ENCODE measurements around the gene PPP6R2.

Gene PPP6R2

DNA sequence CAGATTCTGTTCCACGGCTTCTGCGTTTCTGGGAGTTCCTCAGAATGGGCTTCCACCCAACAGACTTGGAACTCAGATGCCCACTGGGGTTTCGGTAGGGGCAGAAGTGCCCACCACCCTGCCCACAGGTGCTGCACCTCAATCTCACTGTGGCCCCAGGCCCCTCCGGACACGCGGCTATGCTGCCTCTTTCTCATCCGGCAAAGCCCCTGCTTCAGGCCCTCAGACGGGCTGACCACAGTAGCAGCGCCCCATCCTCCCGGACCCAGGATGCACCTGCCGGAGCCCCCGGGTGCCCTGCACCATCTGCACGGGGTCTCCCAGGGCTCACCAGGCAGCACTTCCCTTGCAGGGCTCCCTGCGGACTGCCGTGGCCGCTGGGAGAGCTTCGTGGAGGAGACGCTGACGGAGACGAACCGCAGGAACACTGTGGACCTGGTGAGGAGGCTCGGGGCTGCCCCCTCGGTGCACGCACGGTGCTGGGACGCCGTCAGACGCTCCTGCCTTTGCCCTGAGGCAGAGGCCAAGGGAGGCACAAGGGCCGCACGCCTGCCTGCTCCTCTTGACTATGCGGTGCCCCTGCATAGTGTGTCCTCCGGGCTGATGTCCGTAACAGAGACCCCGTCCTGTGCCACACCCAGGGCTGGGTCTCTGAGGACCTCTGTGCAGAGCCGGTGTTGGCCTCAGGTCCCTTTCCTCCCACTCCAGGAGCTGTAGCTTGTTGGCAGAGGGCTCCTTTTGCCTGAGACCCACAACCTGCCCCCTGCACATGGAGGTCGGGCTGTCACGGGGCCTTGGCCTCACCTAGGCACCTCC lies 93.1 kb downstream of the PPP6R2 start:
- no peak for DNase-seq (ENCODE audit: insufficient read length, low spot score)
- TF ChIP-seq SPI1 (IDR thresholded peaks at IDR 0.05; ENCODE audit: low read depth, low read length): no peak
- no peak for TF ChIP-seq POLR2A (IDR thresholded peaks at IDR 0.05; ENCODE audit: low read depth, low read length)
- no peak for TF ChIP-seq POLR2AphosphoS5 (IDR thresholded peaks at IDR 0.05; ENCODE audit: low read depth, low read length)
- no peak for TF ChIP-seq POU2F2 (IDR thresholded peaks at IDR 0.05; ENCODE audit: low read depth, low read length)
- no peak for TF ChIP-seq PAX5 (IDR thresholded peaks at IDR 0.05; ENCODE audit: insufficient read depth, low read length, severe bottlenecking)
- TF ChIP-seq TAF1 (IDR thresholded peaks at IDR 0.05; ENCODE audit: low read depth, low read length): no peak
- no peak for FAIRE-seq

DNA sequence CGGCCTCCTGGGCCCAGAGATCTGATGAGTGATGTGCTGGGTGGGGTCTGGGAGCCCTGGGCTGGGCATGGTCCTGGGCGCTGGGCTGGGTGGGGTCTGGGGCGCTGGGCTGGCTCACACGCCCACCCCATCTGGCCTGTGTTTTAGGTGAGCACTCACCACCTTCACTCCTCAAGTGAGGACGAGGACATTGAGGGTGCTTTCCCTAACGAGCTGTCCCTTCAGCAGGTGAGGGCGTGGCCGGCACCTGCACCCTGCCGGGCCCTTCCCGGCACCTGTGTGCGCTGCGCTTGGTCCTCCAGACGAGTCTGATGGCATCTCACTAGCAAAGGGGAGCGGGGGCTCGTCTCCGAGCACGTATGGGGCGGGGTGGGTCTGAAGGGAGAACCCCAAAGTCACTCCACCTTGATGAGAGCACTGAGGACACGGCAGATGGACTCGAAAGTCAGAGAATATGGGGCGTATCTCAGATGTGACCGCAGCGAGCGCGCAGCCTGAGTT lies 93.8 kb downstream of the PPP6R2 start:
- TF ChIP-seq POU2F2 (IDR thresholded peaks at IDR 0.05; ENCODE audit: low read depth, low read length) (no peak), TAF1 (IDR thresholded peaks at IDR 0.05; ENCODE audit: low read depth, low read length) (no peak), POLR2AphosphoS5 (IDR thresholded peaks at IDR 0.05; ENCODE audit: low read depth, low read length) (no peak), PAX5 (IDR thresholded peaks at IDR 0.05; ENCODE audit: insufficient read depth, low read length, severe bottlenecking) (no peak), SPI1 (IDR thresholded peaks at IDR 0.05; ENCODE audit: low read depth, low read length) (no peak), POLR2A (IDR thresholded peaks at IDR 0.05; ENCODE audit: low read depth, low read length) (no peak)
- FAIRE-seq (no peak), DNase-seq (ENCODE audit: insufficient read length, low spot score) (no peak)

DNA sequence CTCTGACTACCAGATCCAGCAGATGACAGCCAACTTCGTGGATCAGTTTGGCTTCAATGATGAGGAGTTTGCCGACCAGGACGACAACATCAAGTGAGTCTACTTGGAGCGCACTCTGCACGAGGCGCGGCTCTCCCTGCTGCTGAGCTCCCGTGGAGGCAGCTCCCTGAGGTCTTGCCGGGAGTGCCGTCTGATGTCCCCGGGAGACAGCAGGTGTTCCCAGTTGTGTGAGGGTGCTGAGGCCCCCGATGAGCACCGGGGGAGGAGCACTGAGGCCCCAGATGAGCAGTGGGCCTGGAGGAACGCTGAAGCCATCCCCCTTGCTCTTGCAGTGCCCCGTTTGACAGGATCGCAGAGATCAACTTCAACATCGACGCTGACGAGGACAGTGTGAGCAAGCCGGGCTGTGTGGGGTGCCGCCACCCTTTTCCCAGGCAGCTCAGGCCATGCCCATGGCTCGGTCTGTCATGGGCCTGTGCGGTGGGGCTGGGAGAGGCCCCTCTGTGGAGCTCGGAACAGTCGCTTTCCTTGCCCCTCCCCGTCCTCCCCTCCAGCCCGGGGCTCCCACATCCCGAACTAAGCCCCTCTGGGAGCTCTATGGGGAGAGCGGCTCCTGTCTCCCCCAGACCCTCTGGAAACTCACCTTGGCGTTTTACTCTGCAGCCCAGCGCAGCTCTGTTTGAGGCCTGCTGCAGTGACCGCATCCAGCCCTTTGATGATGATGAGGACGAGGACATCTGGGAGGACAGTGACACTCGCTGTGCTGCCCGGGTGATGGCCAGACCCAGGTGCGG lies 94.6 kb downstream of the PPP6R2 start:
- TF ChIP-seq SPI1 (IDR thresholded peaks at IDR 0.05; ENCODE audit: low read depth, low read length) (no peak), PAX5 (IDR thresholded peaks at IDR 0.05; ENCODE audit: insufficient read depth, low read length, severe bottlenecking) (no peak), POLR2A (IDR thresholded peaks at IDR 0.05; ENCODE audit: low read depth, low read length) (no peak), POLR2AphosphoS5 (IDR thresholded peaks at IDR 0.05; ENCODE audit: low read depth, low read length) (no peak), POU2F2 (IDR thresholded peaks at IDR 0.05; ENCODE audit: low read depth, low read length) (no peak), TAF1 (IDR thresholded peaks at IDR 0.05; ENCODE audit: low read depth, low read length) (no peak)
- FAIRE-seq: no peak
- DNase-seq (ENCODE audit: insufficient read length, low spot score): no peak

DNA sequence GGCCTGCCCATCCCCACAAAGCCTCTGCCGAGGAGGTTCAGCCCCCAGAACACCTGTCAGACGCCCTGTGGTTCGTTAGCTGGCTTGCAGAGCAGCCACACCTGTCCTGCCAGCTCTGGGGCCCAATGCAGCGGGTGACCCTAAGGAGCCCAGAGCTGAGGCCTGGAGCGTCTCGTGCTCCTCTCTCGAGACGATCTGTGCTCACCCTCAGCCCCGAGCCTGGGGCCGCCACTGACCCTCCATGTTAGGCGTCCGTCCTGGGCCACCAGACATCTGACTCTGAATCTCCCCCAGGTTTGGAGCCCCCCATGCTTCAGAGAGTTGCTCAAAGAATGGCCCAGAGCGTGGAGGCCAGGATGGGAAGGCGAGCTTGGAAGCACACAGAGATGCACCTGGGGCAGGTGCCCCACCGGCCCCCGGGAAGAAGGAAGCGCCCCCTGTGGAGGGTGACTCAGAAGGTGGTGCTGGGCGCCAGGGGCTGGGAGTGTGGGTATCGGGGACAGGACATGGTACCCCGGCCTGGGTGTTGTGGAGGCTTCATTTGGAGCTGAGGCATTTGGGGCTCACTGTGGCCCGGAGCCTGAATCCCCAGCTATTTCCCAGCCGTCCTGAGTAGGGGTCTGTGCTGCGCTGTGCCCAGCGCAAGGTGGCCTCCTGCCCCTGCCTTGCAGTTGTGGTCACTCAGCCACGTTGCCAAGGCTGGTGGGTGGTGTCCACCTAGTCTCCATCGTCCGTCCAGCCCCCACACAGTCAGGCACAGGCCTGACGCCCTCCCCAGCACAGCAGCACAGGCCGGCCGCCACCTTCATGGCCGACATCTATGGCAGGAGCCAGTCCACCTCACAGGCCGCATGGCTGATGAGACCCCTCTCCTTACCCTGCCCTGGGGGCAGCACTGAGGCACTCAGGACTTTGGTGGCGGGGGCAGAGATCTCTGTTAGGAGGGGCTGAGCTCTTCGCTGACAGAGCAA lies 95.5 kb downstream of the PPP6R2 start:
- DNase-seq (ENCODE audit: insufficient read length, low spot score) (no peak), FAIRE-seq (no peak)
- TF ChIP-seq POLR2AphosphoS5 (IDR thresholded peaks at IDR 0.05; ENCODE audit: low read depth, low read length) (no peak), POLR2A (IDR thresholded peaks at IDR 0.05; ENCODE audit: low read depth, low read length) (no peak), POU2F2 (IDR thresholded peaks at IDR 0.05; ENCODE audit: low read depth, low read length) (no peak), SPI1 (IDR thresholded peaks at IDR 0.05; ENCODE audit: low read depth, low read length) (no peak), PAX5 (IDR thresholded peaks at IDR 0.05; ENCODE audit: insufficient read depth, low read length, severe bottlenecking) (no peak), TAF1 (IDR thresholded peaks at IDR 0.05; ENCODE audit: low read depth, low read length) (no peak)

DNA sequence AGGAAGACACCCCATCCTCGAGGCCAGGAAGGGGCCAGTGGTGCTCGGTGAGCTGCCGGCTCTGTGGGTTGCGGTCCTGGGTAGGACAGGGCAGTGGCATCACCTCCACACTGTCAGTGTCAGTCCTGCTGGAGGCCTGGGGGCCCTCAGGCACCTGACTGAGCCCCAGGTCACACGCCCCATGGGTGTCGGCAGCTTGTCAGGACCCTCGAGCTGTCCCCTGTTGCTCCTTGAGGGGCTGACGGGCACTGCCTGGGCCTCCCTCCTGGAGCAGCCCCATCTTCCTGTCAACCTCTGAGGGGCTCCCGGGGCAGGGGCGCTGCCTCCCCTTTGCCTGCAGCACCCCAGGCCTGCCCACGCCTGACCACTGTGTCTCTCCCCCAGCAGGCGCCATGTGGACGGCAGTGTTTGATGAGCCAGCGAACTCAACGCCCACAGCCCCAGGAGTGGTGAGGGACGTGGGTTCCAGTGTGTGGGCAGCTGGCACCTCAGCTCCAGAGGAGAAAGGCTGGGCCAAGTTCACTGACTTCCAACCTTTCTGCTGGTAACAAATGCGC lies 96.3 kb downstream of the PPP6R2 start:
- no peak for FAIRE-seq
- TF ChIP-seq POU2F2 (IDR thresholded peaks at IDR 0.05; ENCODE audit: low read depth, low read length) (no peak), POLR2A (IDR thresholded peaks at IDR 0.05; ENCODE audit: low read depth, low read length) (no peak), POLR2AphosphoS5 (IDR thresholded peaks at IDR 0.05; ENCODE audit: low read depth, low read length) (no peak), PAX5 (IDR thresholded peaks at IDR 0.05; ENCODE audit: insufficient read depth, low read length, severe bottlenecking) (no peak), TAF1 (IDR thresholded peaks at IDR 0.05; ENCODE audit: low read depth, low read length) (no peak), SPI1 (IDR thresholded peaks at IDR 0.05; ENCODE audit: low read depth, low read length) (no peak)

DNA sequence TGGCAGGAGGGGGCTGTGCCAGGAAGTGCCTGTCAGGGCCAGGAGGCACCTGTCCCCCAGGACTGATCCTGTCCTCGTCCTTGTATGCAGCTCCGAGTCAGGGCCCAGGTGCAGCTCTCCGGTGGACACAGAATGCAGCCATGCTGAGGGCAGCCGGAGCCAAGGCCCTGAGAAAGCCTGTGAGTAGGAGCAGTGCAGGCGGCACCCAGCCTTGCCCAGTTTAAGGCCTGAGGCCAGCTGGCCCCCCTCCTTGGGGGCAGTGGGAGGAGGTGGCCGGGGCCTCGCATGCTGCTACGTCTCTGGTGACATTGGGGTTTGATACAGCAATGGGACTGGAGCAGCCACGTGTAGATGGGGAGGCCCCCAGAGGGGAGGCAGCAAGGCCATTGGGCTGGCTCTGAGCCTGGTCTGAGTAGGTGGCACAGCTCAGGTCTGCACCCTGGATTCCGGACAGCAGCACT lies 96.8 kb downstream of the PPP6R2 start:
- no peak for FAIRE-seq
- TF ChIP-seq SPI1 (IDR thresholded peaks at IDR 0.05; ENCODE audit: low read depth, low read length) (no peak), POLR2AphosphoS5 (IDR thresholded peaks at IDR 0.05; ENCODE audit: low read depth, low read length) (no peak), TAF1 (IDR thresholded peaks at IDR 0.05; ENCODE audit: low read depth, low read length) (no peak), POLR2A (IDR thresholded peaks at IDR 0.05; ENCODE audit: low read depth, low read length) (no peak), POU2F2 (IDR thresholded peaks at IDR 0.05; ENCODE audit: low read depth, low read length) (no peak), PAX5 (IDR thresholded peaks at IDR 0.05; ENCODE audit: insufficient read depth, low read length, severe bottlenecking) (no peak)

More for the DNA sequence above, 96.3 kb downstream of the PPP6R2 start:
- DNase-seq (ENCODE audit: insufficient read length, low spot score): no peak

DNA sequence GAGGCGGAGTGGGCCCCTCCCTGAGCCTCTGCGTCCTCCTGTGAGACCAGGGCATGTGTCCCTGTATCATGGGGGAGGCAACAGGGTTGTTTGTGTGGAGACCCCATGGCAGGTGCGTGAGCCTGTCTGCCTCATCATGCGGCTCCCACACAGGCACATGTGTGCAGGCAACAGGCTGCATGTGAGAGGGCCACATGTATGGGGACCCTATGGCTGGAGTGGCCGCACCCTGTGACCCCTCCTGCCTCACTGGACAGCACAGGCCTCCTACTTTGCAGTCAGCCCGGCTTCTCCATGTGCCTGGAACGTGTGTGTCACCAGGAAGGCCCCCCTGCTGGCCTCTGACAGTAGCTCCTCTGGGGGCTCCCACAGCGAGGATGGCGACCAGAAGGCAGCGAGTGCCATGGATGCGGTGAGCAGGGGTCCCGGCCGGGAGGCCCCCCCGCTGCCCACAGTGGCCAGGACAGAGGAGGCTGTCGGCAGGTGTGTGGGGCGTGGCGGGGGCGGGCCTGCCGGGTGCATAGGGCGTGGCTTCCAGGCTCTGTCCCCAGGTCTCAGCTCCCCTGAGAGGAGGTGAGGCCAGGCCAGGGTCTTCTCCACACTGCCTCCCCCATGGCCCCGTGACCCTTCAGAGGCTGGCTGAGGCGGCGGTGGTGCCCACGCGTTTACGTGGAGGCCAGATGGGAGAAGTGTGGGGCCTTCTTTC lies 97.6 kb downstream of the PPP6R2 start:
- TF ChIP-seq TAF1 (IDR thresholded peaks at IDR 0.05; ENCODE audit: low read depth, low read length) (no peak), SPI1 (IDR thresholded peaks at IDR 0.05; ENCODE audit: low read depth, low read length) (no peak), POLR2AphosphoS5 (IDR thresholded peaks at IDR 0.05; ENCODE audit: low read depth, low read length) (no peak), POU2F2 (IDR thresholded peaks at IDR 0.05; ENCODE audit: low read depth, low read length) (no peak), PAX5 (IDR thresholded peaks at IDR 0.05; ENCODE audit: insufficient read depth, low read length, severe bottlenecking) (no peak), POLR2A (IDR thresholded peaks at IDR 0.05; ENCODE audit: low read depth, low read length) (no peak)
- no peak for FAIRE-seq
- DNase-seq (ENCODE audit: insufficient read length, low spot score): no peak

More for the DNA sequence above, 96.8 kb downstream of the PPP6R2 start:
- no peak for DNase-seq (ENCODE audit: insufficient read length, low spot score)

Data from GM12891 (cell line).